ENCODE data around the gene MXRA7. TPM values are rescaled to one million over a fixed set of nuclear protein-coding genes. Genes with fewer than 3 reads are reported as not detected.

Gene MXRA7
- total RNA-seq, 2 experiments from 2014 or later = 11.4 to 12.1 TPM

DNA sequence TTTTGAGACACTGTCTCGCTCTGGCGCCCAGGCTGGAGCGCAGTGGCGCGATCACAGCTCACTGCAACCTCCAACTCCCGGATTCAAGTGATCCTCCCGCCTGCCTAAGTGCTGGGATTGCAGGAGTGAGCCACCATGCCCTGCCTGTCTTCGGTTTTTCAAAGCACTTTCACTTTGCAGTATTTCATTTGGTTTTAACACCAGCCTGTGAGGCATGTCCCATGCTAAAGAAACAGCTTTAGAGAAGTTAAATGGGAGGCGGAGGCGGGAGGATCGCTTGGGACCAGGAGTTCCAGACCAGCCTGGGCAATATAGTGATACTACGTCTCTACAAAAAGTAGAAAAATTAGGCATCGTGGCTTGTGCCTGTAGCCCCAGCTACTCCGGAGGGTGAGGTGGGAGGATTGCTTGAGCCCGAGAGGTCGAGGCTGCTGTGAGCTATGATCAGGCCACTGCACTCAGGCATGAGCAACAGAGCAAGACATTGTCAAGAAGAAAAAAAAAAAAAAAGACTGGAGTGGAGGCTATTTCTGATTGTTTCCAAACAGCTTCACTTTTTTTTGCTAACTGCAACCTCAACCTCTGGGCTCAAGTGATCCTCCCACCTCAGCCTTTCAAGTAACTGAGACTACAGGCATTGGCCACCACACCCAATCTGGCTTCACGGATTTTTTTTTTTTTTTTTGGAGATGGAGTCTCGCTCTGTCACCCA lies 17.1 kb upstream of the MXRA7 start:
- peaks cover 77% of the 10 kb centered on the region for H3K36me3 Mint-ChIP-seq (ENCODE audit: low read depth)
- intact Hi-C loops (cut with DNase I, micrococcal nuclease) = loop anchor here (1.0 to 5.0 kb wide), 8 partner anchors 7 to 414 kb away; partner anchors contain the start of gene SEC14L1 (in 1 of the 2)
- CTCF ChIA-PET = interaction anchor here (0.6 to 4.2 kb wide), 13 partner anchors 8 to 359 kb away, joined by 3 to 34 read pairs (median 4); partner anchors contain the start of genes MFSD11 and SRSF2
- H3K27ac Mint-ChIP-seq = peak overlapping the region; percentile 99
- H3K27ac ChIP-seq (ENCODE audit: low read depth in 1 of 2, low read length in 2 of 2) = peak overlapping the region; percentile 93 to 97
- H3K27me3 Mint-ChIP-seq = no peaks in the 10 kb centered on the region
- TF ChIP-seq, protein P1, sequence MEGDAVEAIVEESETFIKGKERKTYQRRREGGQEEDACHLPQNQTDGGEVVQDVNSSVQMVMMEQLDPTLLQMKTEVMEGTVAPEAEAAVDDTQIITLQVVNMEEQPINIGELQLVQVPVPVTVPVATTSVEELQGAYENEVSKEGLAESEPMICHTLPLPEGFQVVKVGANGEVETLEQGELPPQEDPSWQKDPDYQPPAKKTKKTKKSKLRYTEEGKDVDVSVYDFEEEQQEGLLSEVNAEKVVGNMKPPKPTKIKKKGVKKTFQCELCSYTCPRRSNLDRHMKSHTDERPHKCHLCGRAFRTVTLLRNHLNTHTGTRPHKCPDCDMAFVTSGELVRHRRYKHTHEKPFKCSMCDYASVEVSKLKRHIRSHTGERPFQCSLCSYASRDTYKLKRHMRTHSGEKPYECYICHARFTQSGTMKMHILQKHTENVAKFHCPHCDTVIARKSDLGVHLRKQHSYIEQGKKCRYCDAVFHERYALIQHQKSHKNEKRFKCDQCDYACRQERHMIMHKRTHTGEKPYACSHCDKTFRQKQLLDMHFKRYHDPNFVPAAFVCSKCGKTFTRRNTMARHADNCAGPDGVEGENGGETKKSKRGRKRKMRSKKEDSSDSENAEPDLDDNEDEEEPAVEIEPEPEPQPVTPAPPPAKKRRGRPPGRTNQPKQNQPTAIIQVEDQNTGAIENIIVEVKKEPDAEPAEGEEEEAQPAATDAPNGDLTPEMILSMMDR (IDR thresholded peaks at IDR 0.05) = no peak
- H3K4me3 ChIP-seq (ENCODE audit: low read length) = peak overlapping the region; percentile 77
- peak overlapping the region; percentile 100 for H3K4me3 Mint-ChIP-seq
- no peaks in the 10 kb centered on the region for H3K9me3 Mint-ChIP-seq
- POLR2A ChIA-PET = interaction anchor here (0.9 to 5.6 kb wide), 10 partner anchors 9 to 1402 kb away, joined by 3 to 165 read pairs (median 16); partner anchors contain the start of genes MFSD11, MXRA7, SRSF2 and TMC8
- H3K27me3 ChIP-seq (ENCODE audit: control insufficient read depth in 1 of 2, insufficient read depth in 2 of 2, low read length in 2 of 2) = no peaks in the 10 kb centered on the region
- H3K4me1 ChIP-seq (ENCODE audit: insufficient read depth, low read length) = peaks cover 83% of the 10 kb centered on the region
- peaks cover 60% of the 10 kb centered on the region for H3K36me3 ChIP-seq (ENCODE audit: insufficient read depth, low read length)
- peaks cover 54% of the 10 kb centered on the region for H3K4me1 Mint-ChIP-seq (ENCODE audit: low read depth)
- DNase-seq (peak in 4 of 14 experiments; percentile 22 to 63 (median 54)), ATAC-seq (ENCODE audit: poor library complexity) (no peak)
- H3K9me3 ChIP-seq (ENCODE audit: control insufficient read depth in 1 of 2, insufficient read depth in 1 of 2, low read length in 2 of 2) = no peaks in the 10 kb centered on the region

- CTCF ChIA-PET = interaction anchor here (0.6 to 4.2 kb wide), 14 partner anchors 8 to 360 kb away, joined by 3 to 34 read pairs (median 4); partner anchors contain the start of genes MFSD11 and SRSF2
- DNase-seq (peak in 12 of 14 experiments; percentile 63 to 98 (median 78)), ATAC-seq (ENCODE audit: poor library complexity) (peak; percentile 68)
- TF ChIP-seq, protein P1 (IDR thresholded peaks at IDR 0.05) = peak; percentile 83
- no peaks in the 10 kb centered on the region for H3K27me3 ChIP-seq (ENCODE audit: control insufficient read depth in 1 of 2, insufficient read depth in 2 of 2, low read length in 2 of 2)
- Mint-ChIP-seq H3K27me3 (no peaks in the 10 kb centered on the region), H3K4me3 (peak within 1 kb of the TSS; percentile 100), H3K9me3 (no peaks in the 10 kb centered on the region), H3K27ac (peak within 1 kb of the TSS; percentile 99), H3K36me3 (ENCODE audit: low read depth) (peaks cover 78% of the 10 kb centered on the region), H3K4me1 (ENCODE audit: low read depth) (peaks cover 51% of the 10 kb centered on the region)
- peaks cover 83% of the 10 kb centered on the region for H3K4me1 ChIP-seq (ENCODE audit: insufficient read depth, low read length)
- no peaks in the 10 kb centered on the region for H3K9me3 ChIP-seq (ENCODE audit: control insufficient read depth in 1 of 2, insufficient read depth in 1 of 2, low read length in 2 of 2)
- POLR2A ChIA-PET = interaction anchor here (0.6 to 5.6 kb wide), 12 partner anchors 9 to 1403 kb away, joined by 3 to 165 read pairs (median 9); partner anchors contain the start of genes MFSD11, MXRA7, SRSF2 and TMC8
- intact Hi-C loops (cut with DNase I, micrococcal nuclease) = loop anchor here (1.0 to 5.0 kb wide), 9 partner anchors 8 to 415 kb away; partner anchors contain the start of genes SEC14L1 (in 1 of the 2) and SRSF2 (in 1 of the 2)
- peak within 1 kb of the TSS; percentile 93 to 97 for H3K27ac ChIP-seq (ENCODE audit: low read depth in 1 of 2, low read length in 2 of 2)
- peaks cover 58% of the 10 kb centered on the region for H3K36me3 ChIP-seq (ENCODE audit: insufficient read depth, low read length)
- H3K4me3 ChIP-seq (ENCODE audit: low read length) = peak within 1 kb of the TSS; percentile 77
Measured at GRCh38 chr17:76726776-76727718, 16.3 kb upstream of the MXRA7 start, which contains the start of gene METTL23. Gene METTL23, plus strand, starts transcription at chr17:76726839. Its CDS starts 2,872 bp downstream, at chr17:76729711.

Data from CD4-positive, alpha-beta T cell (primary cell).